ENCODE measurements around the gene MYO10. TPM values are rescaled to one million over a fixed set of nuclear protein-coding genes. Genes with fewer than 3 reads are reported as not detected.

MYO10 gene
- total and polyA plus RNA-seq, 2 donors (not counting 3 experiments of a cell fraction or from before 2014, with no cell fraction given): 36.0 to 148 TPM

DNA sequence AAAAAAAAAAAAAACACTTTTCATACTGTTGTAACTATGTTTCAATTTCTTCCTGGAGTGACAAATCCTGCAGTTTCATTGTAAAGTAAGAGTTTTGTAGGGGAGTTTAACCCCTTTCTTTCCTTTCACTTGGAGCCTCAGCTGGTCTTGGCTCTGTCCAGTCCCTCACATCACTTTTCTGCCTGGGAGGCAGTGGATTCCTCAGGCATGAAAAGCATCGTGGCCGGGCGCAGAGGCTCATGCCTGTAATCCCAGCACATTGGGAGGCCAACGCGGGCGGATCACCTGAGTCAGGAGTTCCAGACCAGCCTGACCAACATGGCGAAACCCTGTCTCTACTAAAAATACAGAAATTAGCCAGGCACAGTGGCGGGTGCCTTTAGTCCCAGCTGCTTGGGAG lies 45.6 kb upstream of the MYO10 start:
- no peak for FAIRE-seq
- no peaks in the 10 kb centered on the region for H3K79me2 ChIP-seq (ENCODE audit: control insufficient read depth, insufficient read depth, low read length)
- BruUV-seq (replicated peaks): no TSS peak
- no peaks in the 10 kb centered on the region for H3K36me3 ChIP-seq (ENCODE audit: control insufficient read depth in 2 of 2, extremely low read depth in 1 of 2, insufficient read depth in 2 of 2, low read length in 2 of 2)
- dilution Hi-C loops (cut with MboI; ENCODE audit: extremely low pct_ligation_motif_present, low sequenced_read_pairs) (no loop called here), intact Hi-C loops (cut with micrococcal nuclease) (loop anchor here (2.0 kb wide), 1 partner anchor 45 kb away; the partner anchor contains the start of gene MYO10)
- no peak overlapping the region for H3K9ac ChIP-seq (replicated peaks; ENCODE audit: extremely low read depth, insufficient read depth, low read length)
- no peak overlapping the region for H2AFZ ChIP-seq (ENCODE audit: low read depth, low read length)
- H3K4me1 ChIP-seq (ENCODE audit: control insufficient read depth, extremely low read depth, insufficient read depth, low read length): peaks cover 15% of the 10 kb centered on the region
- H4K20me1 ChIP-seq (replicated peaks; ENCODE audit: control insufficient read depth, extremely low read depth, insufficient read depth, low read length): no peaks in the 10 kb centered on the region
- CTCF ChIA-PET: interaction anchor here (1.6 to 2.4 kb wide), 3 partner anchors 11 to 151 kb away, joined by 6 to 10 read pairs (median 7); no protein-coding TSS in a partner anchor
- H3K27ac ChIP-seq (ENCODE audit: insufficient read depth, low read depth, low read length): no peak overlapping the region
- no peak overlapping the region for H3K4me2 ChIP-seq (ENCODE audit: insufficient read depth, low read length)
- no peak overlapping the region for H3K4me3 ChIP-seq (replicated peaks in 1 of 3; ENCODE audit: insufficient read depth in 1 of 3, low read depth in 1 of 3, low read length in 3 of 3)
- POLR2A ChIA-PET: no interaction called here
- no peaks in the 10 kb centered on the region for H3K9me1 ChIP-seq (replicated peaks; ENCODE audit: control insufficient read depth, extremely low read depth, insufficient read depth, low read length)
- DNase-seq (ENCODE audit: low read depth, low spot score): no peak
- H3K27me3 ChIP-seq (ENCODE audit: control insufficient read depth in 2 of 2, insufficient read depth in 2 of 2, low read length in 2 of 2): no peaks in the 10 kb centered on the region
- H3K9me3 ChIP-seq (replicated peaks; ENCODE audit: control insufficient read depth, insufficient read depth, low read length): no peaks in the 10 kb centered on the region
- TF ChIP-seq EZH2 (IDR thresholded peaks at IDR 0.05; ENCODE audit: borderline replicate concordance, low read depth, low read length, severe bottlenecking): no peak

DNA sequence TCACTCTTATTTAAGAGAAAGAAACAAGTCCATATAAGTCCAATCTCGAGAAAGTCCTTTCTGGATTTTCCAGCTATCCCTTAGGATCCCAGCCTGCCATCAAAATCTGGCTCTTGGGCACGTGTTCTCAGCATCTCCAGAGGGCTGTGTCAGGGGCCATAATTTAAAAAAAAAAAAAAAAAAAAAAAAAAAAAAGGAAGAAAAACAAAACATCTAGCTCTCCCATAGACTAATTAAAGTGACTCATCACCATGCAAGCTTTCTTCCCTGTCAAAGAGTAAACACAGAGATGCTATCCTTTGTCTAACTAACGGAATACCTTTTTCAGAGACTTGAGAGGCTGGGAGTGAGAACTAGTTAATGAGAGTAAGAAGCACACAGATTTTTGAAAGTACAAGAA lies 44.9 kb upstream of the MYO10 start:
- intact Hi-C loops (cut with micrococcal nuclease) (no loop called here), dilution Hi-C loops (cut with MboI; ENCODE audit: extremely low pct_ligation_motif_present, low sequenced_read_pairs) (no loop called here)
- POLR2A ChIA-PET: no interaction called here
- no peaks in the 10 kb centered on the region for H3K79me2 ChIP-seq (ENCODE audit: control insufficient read depth, insufficient read depth, low read length)
- no peak overlapping the region for H3K27ac ChIP-seq (ENCODE audit: insufficient read depth, low read depth, low read length)
- BruUV-seq (replicated peaks): no TSS peak
- no peaks in the 10 kb centered on the region for H3K9me1 ChIP-seq (replicated peaks; ENCODE audit: control insufficient read depth, extremely low read depth, insufficient read depth, low read length)
- no peak for DNase-seq (ENCODE audit: low read depth, low spot score)
- no peak overlapping the region for H2AFZ ChIP-seq (ENCODE audit: low read depth, low read length)
- H3K4me3 ChIP-seq (replicated peaks in 1 of 3; ENCODE audit: insufficient read depth in 1 of 3, low read depth in 1 of 3, low read length in 3 of 3): no peak overlapping the region
- no peaks in the 10 kb centered on the region for H3K27me3 ChIP-seq (ENCODE audit: control insufficient read depth in 2 of 2, insufficient read depth in 2 of 2, low read length in 2 of 2)
- CTCF ChIA-PET: interaction anchor here (0.6 to 2.4 kb wide), 7 partner anchors 12 to 152 kb away, joined by 3 to 10 read pairs (median 3); no protein-coding TSS in a partner anchor
- no peaks in the 10 kb centered on the region for H4K20me1 ChIP-seq (replicated peaks; ENCODE audit: control insufficient read depth, extremely low read depth, insufficient read depth, low read length)
- no peak overlapping the region for H3K4me2 ChIP-seq (ENCODE audit: insufficient read depth, low read length)
- no peaks in the 10 kb centered on the region for H3K36me3 ChIP-seq (ENCODE audit: control insufficient read depth in 2 of 2, extremely low read depth in 1 of 2, insufficient read depth in 2 of 2, low read length in 2 of 2)
- peaks cover 15% of the 10 kb centered on the region for H3K4me1 ChIP-seq (ENCODE audit: control insufficient read depth, extremely low read depth, insufficient read depth, low read length)
- TF ChIP-seq JUN (IDR thresholded peaks at IDR 0.05; ENCODE audit: borderline replicate concordance, insufficient read depth, insufficient read length, low read depth) (peak; percentile 37), FOS (IDR thresholded peaks at IDR 0.05; ENCODE audit: borderline replicate concordance, insufficient read depth, low read length) (peak; percentile 39), POLR2AphosphoS5 (IDR thresholded peaks at IDR 0.05; ENCODE audit: insufficient read depth, low read depth, low read length) (no peak)
- FAIRE-seq: no peak
- no peak overlapping the region for H3K9ac ChIP-seq (replicated peaks; ENCODE audit: extremely low read depth, insufficient read depth, low read length)
- H3K9me3 ChIP-seq (replicated peaks; ENCODE audit: control insufficient read depth, insufficient read depth, low read length): no peaks in the 10 kb centered on the region
